Measurements from ENCODE around the gene UBR3. TPM values are rescaled to one million over a fixed set of nuclear protein-coding genes. Genes with fewer than 3 reads are reported as not detected.
"Not testable (repeated sequence)": the region's sequence is repeated elsewhere in the genome, so short reads cannot be mapped to it uniquely, and the experiment has no call there.

UBR3 gene
- total RNA-seq, 1 donor from 2014 or later: 23.0 TPM

DNA sequence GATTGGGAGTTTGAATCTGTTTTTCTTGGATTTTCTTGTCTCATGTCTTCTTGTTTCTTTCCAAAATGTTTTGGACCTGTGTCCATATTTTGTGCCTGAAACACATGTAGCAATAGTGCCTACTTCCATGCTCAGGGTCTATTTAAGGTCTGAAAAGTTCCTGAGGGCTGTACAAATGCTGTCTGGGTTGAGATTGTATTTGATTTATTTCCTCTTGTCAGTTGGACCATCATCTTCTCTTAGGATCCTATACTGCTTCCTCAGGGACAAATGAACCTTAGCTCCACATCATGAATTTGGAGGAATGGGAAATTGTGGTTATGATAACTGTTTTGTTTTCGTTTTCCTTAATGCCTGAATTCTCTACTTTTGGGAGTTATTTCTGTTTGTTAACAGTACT, 59.9 kb downstream of the UBR3 start:
- Histone ChIP-seq H3K4me3 (ENCODE audit: low read depth, low read length) (no peak overlapping the region), H3K27me3 (ENCODE audit: control insufficient read depth, insufficient read depth, low read length) (no peaks in the 10 kb centered on the region), H3K36me3 (ENCODE audit: control insufficient read depth, insufficient read depth, low read length) (no peaks in the 10 kb centered on the region)
- no peak for TF ChIP-seq CTCF (IDR thresholded peaks at IDR 0.05; ENCODE audit: insufficient read depth, low read length, poor library complexity, severe bottlenecking)
- no peak for DNase-seq (ENCODE audit: low read depth)

DNA sequence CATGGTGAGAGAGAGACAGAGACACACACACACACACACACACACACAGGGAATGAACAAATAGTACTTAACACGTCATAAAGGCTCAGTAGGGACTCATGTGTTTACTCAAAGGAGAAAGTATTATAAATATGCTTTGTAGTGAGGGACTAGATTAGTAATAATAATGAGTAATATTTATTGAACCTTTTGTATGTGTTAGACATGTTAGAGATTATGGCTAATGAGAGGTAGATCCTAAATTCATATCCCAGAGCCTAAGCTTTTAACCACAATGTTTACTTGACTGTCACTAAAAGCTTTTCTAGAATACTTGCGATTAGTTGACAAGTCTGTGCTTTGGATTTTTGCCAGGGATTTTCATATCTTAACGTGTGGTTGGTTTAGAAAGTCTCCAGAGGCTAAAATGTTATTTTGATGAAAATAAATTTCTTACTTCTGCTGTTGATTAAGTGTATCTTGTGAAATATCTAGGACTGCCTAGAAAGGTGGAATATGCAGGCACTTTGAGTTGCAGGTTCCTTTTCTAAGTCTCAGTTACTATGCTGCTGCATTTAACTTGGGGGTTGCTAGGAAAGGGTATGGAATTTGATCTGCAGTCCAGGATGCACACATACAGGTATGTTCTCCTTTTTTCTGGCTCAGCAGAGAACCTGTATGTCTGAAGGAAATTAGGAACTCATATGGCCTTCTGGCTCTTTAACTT, 64.5 kb downstream of the UBR3 start:
- DNase-seq (ENCODE audit: low read depth): no peak
- TF ChIP-seq CTCF (IDR thresholded peaks at IDR 0.05; ENCODE audit: insufficient read depth, low read length, poor library complexity, severe bottlenecking): no peak

DNA sequence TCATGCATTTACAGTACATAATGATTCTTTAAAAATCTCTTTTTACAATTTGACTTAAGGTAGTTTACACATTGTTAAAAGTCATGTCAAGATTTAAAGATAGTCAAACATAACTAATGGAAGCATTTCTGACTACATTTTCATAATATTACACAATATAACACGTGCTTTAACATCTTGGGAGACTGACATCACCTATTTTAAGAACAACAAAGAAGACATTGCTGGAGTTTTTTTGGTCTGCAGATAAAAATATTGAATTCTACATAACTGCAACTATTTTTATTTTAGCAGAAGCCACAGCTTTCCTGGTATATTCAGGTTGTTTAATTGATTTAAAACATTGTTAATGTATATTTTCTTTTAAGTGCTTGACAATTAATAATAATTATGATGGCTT, 65.7 kb downstream of the UBR3 start:
- Histone ChIP-seq H3K36me3 (ENCODE audit: control insufficient read depth, insufficient read depth, low read length) (no peaks in the 10 kb centered on the region), H3K4me3 (ENCODE audit: low read depth, low read length) (no peak overlapping the region), H3K27me3 (ENCODE audit: control insufficient read depth, insufficient read depth, low read length) (no peaks in the 10 kb centered on the region)
- DNase-seq (ENCODE audit: low read depth): no peak
- TF ChIP-seq CTCF (IDR thresholded peaks at IDR 0.05; ENCODE audit: insufficient read depth, low read length, poor library complexity, severe bottlenecking): no peak

More for the DNA sequence above, 64.5 kb downstream of the UBR3 start:
- Histone ChIP-seq H3K4me3 (ENCODE audit: low read depth, low read length) (no peak overlapping the region), H3K36me3 (ENCODE audit: control insufficient read depth, insufficient read depth, low read length) (no peaks in the 10 kb centered on the region), H3K27me3 (ENCODE audit: control insufficient read depth, insufficient read depth, low read length) (no peaks in the 10 kb centered on the region)

DNA sequence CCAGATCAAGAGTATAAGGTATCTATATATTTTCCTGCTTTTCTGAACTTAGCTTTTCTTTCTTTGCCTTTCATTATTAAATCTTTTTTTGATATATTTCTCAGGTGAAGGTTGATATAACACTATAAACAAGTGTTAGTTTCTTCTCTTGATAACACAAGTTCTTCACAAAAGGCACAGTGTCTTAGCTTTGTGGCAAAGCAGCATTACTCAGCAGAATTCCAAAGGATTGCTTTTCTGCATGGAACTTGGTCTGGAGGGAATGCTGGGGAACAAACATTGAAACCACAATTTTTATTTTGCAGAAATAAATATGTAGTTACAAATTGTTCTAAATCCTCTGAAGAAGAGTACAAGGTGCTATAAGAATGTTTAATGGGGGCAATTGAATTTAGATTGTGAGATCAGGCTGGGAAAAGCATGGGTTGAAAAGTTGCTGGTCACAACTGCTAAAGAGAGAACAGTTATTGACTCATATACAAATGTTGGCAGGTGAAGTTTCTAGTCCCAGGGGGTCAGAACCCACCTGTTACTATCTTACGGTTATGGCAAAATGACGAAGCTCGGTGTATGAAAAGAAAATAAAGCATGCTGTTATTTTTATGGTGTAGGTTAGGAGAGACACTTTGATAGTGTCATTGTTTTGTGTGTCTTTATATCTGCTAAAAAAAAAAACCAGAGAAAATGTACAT, 68.2 kb downstream of the UBR3 start:
- TF ChIP-seq CTCF (IDR thresholded peaks at IDR 0.05; ENCODE audit: insufficient read depth, low read length, poor library complexity, severe bottlenecking): no peak
- DNase-seq (ENCODE audit: low read depth): no peak
- Histone ChIP-seq H3K4me3 (ENCODE audit: low read depth, low read length) (no peak overlapping the region), H3K27me3 (ENCODE audit: control insufficient read depth, insufficient read depth, low read length) (no peaks in the 10 kb centered on the region), H3K36me3 (ENCODE audit: control insufficient read depth, insufficient read depth, low read length) (no peaks in the 10 kb centered on the region)

GRCh38 chr2:169897834-169898233, 70.6 kb downstream of the UBR3 start:
- no peak for TF ChIP-seq CTCF (IDR thresholded peaks at IDR 0.05; ENCODE audit: insufficient read depth, low read length, poor library complexity, severe bottlenecking)
- Histone ChIP-seq H3K36me3 (ENCODE audit: control insufficient read depth, insufficient read depth, low read length) (no peaks in the 10 kb centered on the region), H3K27me3 (ENCODE audit: control insufficient read depth, insufficient read depth, low read length) (no peaks in the 10 kb centered on the region), H3K4me3 (ENCODE audit: low read depth, low read length) (no peak overlapping the region)
- DNase-seq (ENCODE audit: low read depth): no peak

DNA sequence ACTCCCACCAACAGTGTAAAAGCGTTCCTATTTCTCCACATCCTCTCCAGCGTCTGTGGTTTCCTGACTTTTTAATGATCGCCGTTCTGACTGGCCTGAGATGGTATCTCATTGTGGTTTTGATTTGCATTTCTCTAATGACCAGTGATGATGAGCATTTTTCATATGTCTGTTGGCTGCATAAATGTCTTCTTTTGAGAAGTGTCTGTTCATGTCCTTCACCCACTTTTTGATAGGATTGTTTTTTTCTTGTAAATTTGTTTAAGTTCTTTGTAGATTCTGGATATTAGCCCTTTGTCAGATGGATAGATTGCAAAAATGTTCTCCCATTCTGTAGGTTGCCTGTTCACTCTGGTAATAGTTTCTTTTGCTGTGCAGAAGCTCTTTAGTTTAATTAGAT, 72.8 kb downstream of the UBR3 start:
- DNase-seq (ENCODE audit: low read depth): not testable (repeated sequence)

More for the DNA sequence above, 72.8 kb downstream of the UBR3 start:
- not testable (repeated sequence) for H3K27me3 ChIP-seq (ENCODE audit: control insufficient read depth, insufficient read depth, low read length); H3K4me3 ChIP-seq (ENCODE audit: low read depth, low read length); H3K36me3 ChIP-seq (ENCODE audit: control insufficient read depth, insufficient read depth, low read length)

Data from kidney epithelial cell (primary cell).